GM12872 (cell line): ENCODE data around the gene RNF130.

Experiments used
- TF ChIP-seq, protein P1 (sequence below): IDR thresholded peaks from 3 replicates; pipeline ENCODE4 v1.5.1; 2011; ENCODE audit warnings: low read depth, mild to moderate bottlenecking, low read length, moderate library complexity; ENCODE audit not compliant: insufficient read depth

RNF130 gene

DNA sequence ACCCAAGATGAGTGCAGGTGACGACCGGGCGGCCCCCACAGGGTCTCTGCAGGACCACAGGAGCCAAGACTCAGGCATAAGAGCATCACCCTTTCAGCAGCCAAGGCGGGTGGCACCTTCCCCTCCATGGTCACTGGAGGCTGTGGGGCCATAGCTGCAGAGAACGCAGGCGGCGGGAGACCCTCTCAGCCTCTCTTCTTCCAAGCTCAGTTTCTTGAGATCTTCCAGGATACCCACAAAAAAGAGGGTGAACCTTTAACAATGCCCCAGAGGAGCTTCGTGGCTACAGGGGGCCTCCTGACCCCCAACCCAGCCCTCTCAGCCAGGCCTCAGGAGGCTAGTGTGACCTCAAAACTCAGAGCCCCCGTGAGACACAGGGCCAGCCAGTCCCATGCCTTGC is 158.1 kb downstream of the RNF130 start:
- TF ChIP-seq, protein P1, sequence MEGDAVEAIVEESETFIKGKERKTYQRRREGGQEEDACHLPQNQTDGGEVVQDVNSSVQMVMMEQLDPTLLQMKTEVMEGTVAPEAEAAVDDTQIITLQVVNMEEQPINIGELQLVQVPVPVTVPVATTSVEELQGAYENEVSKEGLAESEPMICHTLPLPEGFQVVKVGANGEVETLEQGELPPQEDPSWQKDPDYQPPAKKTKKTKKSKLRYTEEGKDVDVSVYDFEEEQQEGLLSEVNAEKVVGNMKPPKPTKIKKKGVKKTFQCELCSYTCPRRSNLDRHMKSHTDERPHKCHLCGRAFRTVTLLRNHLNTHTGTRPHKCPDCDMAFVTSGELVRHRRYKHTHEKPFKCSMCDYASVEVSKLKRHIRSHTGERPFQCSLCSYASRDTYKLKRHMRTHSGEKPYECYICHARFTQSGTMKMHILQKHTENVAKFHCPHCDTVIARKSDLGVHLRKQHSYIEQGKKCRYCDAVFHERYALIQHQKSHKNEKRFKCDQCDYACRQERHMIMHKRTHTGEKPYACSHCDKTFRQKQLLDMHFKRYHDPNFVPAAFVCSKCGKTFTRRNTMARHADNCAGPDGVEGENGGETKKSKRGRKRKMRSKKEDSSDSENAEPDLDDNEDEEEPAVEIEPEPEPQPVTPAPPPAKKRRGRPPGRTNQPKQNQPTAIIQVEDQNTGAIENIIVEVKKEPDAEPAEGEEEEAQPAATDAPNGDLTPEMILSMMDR, result no peak

DNA sequence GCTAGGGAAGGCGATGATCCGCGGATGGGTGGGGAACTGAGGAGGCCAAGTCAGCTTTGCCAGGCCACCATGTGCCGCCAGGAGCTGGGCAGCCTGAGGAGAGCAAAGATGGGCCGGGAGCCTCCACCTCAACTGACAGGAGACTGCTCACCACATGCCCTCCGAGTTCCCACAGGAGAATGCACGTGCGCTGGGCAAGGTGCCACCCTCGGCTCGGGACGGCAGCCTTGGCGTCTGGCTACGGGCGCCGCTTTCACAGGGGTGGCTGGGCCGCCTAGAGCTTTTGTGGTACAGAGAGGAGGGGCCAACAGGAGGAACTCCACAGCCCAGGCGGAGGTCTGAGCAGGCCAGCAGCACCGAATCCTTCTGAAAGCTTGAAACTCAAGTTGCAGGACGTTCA is 158.6 kb downstream of the RNF130 start:
- TF ChIP-seq, protein P1, result no peak

DNA sequence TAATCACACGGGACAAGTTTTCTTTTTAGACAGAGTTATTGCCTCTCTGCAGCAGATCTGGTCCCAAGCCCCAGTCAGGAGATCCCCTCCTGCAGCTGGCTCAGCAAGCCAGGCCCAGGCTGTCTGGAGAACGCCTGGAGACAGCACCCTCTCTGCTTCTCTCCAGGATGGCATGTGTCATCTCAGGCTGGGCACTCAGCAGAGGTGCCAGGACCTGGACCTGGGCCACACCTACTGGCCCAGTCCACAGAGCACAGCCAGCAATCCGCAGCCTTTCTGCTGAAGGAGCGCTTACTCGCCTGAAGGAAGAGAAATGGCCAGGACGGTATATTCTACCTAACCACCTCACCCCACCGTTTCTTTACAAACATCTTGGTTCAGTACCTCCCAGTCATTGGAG is 159.2 kb downstream of the RNF130 start:
- TF ChIP-seq, protein P1, result no peak

DNA sequence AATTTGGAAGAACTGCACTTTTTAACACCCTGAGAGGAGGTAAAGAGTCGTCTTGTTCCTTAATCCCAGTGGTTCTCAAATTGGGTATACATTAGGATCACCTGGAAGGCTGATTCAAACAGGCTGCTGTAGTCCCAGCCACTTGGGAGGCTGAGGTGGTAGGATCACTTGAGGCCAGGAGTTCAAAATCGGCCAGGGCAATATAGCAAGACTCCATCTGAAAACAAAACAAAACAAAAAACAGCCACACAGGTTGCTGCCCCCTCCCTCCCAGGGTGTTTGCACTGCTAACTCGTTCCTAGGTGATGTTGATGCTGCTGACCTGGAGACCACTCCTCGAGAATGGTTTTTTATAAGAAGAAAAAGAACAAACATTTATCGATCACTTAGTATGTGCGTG is 162.3 kb downstream of the RNF130 start:
- TF ChIP-seq, protein P1, result no peak

DNA sequence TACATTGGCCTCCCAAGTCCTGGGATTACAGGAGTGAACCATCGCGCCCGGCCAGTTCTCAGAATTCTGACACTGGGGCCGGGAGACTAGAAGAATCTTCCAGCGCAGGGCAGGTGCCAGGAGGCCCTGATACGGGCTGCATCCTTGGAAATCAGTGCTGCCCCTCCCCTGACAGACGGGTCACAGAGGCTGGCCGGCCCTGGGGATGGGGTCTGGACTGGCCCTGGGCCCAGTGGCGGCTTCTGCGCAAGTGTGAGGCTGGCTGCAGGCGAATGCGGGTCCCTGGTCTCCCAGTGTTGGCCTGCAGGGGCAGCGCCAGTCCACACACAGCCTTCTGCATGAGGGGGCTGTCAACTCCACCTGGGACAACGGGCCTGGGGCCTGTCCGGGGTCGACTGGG is 163.0 kb downstream of the RNF130 start:
- TF ChIP-seq, protein P1, result peak; percentile 18; the same call in 1 of the 3 replicates

DNA sequence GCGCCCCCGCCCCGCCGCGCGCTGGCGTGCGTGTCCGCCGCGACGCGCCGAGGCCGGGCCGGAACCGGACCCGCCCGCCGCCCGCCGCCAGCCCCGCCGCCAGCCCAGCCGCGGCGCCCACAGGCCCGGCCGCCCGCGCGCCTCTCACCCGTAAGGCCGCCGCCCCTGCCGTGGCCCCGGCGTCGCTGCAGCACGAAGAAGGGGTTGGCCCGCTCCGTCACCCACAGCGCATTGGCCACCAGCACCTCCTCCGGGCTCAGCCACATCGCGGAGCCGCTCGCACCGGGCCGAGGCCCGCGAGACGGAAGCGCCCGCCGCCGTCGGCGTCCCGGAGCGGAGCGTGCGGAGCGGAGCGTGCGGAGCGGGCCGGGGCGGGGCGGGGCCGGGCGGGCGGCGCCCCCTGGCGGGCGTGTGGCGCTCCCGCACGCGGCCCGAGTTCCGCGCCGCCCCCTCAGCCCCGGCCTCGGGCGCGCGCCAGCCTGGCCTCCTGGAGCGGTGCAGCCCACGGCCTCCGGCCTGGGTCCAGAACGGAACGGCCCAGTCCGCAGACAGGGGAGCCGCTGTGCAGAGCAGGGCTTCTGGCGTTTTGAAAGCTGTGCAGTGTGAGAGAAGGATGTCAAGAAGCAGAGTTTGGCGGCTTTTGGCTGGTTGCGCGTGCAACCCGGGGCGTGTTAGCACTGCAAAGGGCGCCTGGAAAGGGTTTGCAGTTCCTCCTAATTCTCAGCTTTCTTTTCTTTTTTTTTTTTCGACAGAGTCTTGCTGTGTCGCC is 163.8 kb downstream of the RNF130 start, which contains the start of gene TBC1D9B:
Gene TBC1D9B, minus strand, starts transcription at position 342 of the 769 bp plus-strand sequence. Its CDS starts 76 bp downstream, at position 266.
- TF ChIP-seq, protein P1, result peak; percentile 45; the same call in 1 of the 3 replicates

DNA sequence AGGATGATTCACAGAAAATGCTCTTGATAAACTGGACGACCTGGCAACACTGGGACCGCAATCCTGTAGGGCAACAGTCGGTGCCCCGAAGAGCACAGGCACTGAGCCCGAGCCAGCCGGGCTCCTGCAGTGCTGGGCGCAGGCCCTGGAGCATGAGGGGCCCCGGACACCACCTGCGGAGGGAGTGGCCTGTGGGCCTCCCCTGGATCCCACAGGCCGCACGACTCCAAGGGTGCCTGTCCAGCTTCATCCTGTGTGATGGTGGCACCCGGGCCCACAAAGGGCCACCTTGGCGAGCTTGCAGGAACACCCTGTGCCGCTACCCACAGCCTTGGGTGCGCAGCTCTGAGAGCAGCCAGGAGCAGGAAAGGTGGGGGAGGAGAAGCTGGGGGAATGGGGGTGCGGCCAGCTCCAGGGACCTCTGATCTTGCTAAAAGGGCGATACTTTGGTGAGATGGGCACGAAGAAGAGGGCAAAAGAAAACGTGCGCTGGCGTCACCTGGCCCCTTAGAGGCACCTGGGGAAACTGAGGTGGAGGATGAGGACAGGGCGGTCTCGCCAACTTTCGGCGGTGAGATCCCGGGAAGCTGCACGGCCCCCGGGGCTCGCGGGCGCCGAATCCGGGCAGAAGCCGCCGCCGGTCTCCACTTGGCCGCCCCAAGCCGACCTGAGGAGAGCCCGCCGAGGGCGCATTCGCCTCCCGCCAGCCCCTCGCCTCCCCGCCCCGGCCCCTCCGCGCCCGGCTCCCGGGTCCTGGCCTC is 164.6 kb downstream of the RNF130 start:
- TF ChIP-seq, protein P1, result no peak
